Measurements from ENCODE around the gene OR5M8.

- TF ChIP-seq CTCF (tag by site-specific recombination; IDR thresholded peaks at IDR 0.05) (no peak), ZNF157 (tag by site-specific recombination; IDR thresholded peaks at IDR 0.05) (no peak), ZNF629 (tag by site-specific recombination; IDR thresholded peaks at IDR 0.05) (no peak), ZNF501 (tag by site-specific recombination; IDR thresholded peaks at IDR 0.05) (no peak), ZNF394 (tag by site-specific recombination; IDR thresholded peaks at IDR 0.05; ENCODE audit: borderline replicate concordance) (no peak), ZBTB1 (tag by site-specific recombination; IDR thresholded peaks at IDR 0.05) (no peak), ZNF169 (tag by site-specific recombination; IDR thresholded peaks at IDR 0.05) (no peak)
These were observed 18.3 kb upstream of the OR5M8 start for GRCh38 chr11:56509439-56509838.
